Measurements from ENCODE around the gene MEGF9. TPM values are rescaled to one million over a fixed set of nuclear protein-coding genes. Genes with fewer than 3 reads are reported as not detected.
"Not testable (repeated sequence)": the region's sequence is repeated elsewhere in the genome, so short reads cannot be mapped to it uniquely, and the experiment has no call there.

The MEGF9 gene
- total RNA-seq (2014; rRNA removed; shearing (Covaris generic); ENCODE audit: low replicate concordance), result 21.6 and 28.4 TPM in 2 replicates

- peak; percentile 98 for DNase-seq (ENCODE audit: low read depth)
- in situ Hi-C loops (cut with HindIII; ENCODE audit: low pct_unique_long_range_greater_than_20kb, low sequenced_read_pairs), result no loop called here
Measured at GRCh38 chr9:120714088-120714845, at the start of gene MEGF9. Gene MEGF9, minus strand, starts transcription at chr9:120714470. Its CDS starts 112 bp downstream, at chr9:120714358.

- DNase-seq (ENCODE audit: low read depth), result no peak
- in situ Hi-C loops (cut with HindIII; ENCODE audit: low pct_unique_long_range_greater_than_20kb, low sequenced_read_pairs), result no loop called here
Measured at GRCh38 chr9:120761006-120761405, 46.7 kb upstream of the MEGF9 start.

GRCh38 chr9:120759755-120760400, 45.6 kb upstream of the MEGF9 start:
- no peak for DNase-seq (ENCODE audit: low read depth)
- in situ Hi-C loops (cut with HindIII; ENCODE audit: low pct_unique_long_range_greater_than_20kb, low sequenced_read_pairs), result no loop called here

- in situ Hi-C loops (cut with HindIII; ENCODE audit: low pct_unique_long_range_greater_than_20kb, low sequenced_read_pairs), result no loop called here
- DNase-seq (ENCODE audit: low read depth), result no peak
Measured at GRCh38 chr9:120758544-120758943, 44.3 kb upstream of the MEGF9 start.

- no peak for DNase-seq (ENCODE audit: low read depth)
- in situ Hi-C loops (cut with HindIII; ENCODE audit: low pct_unique_long_range_greater_than_20kb, low sequenced_read_pairs), result no loop called here
Measured at GRCh38 chr9:120757026-120757913, 43.0 kb upstream of the MEGF9 start.

GRCh38 chr9:120756531-120756930, 42.3 kb upstream of the MEGF9 start:
- no peak for DNase-seq (ENCODE audit: low read depth)
- in situ Hi-C loops (cut with HindIII; ENCODE audit: low pct_unique_long_range_greater_than_20kb, low sequenced_read_pairs), result no loop called here

GRCh38 chr9:120755810-120756434, 41.7 kb upstream of the MEGF9 start:
- in situ Hi-C loops (cut with HindIII; ENCODE audit: low pct_unique_long_range_greater_than_20kb, low sequenced_read_pairs), result no loop called here
- DNase-seq (ENCODE audit: low read depth), result peak; percentile 40

- in situ Hi-C loops (cut with HindIII; ENCODE audit: low pct_unique_long_range_greater_than_20kb, low sequenced_read_pairs), result no loop called here
- no peak for DNase-seq (ENCODE audit: low read depth)
Measured at GRCh38 chr9:120755044-120755443, 40.8 kb upstream of the MEGF9 start.

GRCh38 chr9:120750421-120750820, 36.2 kb upstream of the MEGF9 start:
- DNase-seq (ENCODE audit: low read depth), result no peak
- in situ Hi-C loops (cut with HindIII; ENCODE audit: low pct_unique_long_range_greater_than_20kb, low sequenced_read_pairs), result no loop called here

- DNase-seq (ENCODE audit: low read depth); in situ Hi-C loops (cut with HindIII; ENCODE audit: low pct_unique_long_range_greater_than_20kb, low sequenced_read_pairs): not testable (repeated sequence)
Measured at GRCh38 chr9:120746366-120746765, 32.1 kb upstream of the MEGF9 start.

GRCh38 chr9:120745278-120745677, 31.0 kb upstream of the MEGF9 start:
- in situ Hi-C loops (cut with HindIII; ENCODE audit: low pct_unique_long_range_greater_than_20kb, low sequenced_read_pairs), result no loop called here
- no peak for DNase-seq (ENCODE audit: low read depth)

- no peak for DNase-seq (ENCODE audit: low read depth)
- in situ Hi-C loops (cut with HindIII; ENCODE audit: low pct_unique_long_range_greater_than_20kb, low sequenced_read_pairs), result no loop called here
Measured at GRCh38 chr9:120742951-120743416, 28.7 kb upstream of the MEGF9 start.

GRCh38 chr9:120741701-120742100, 27.4 kb upstream of the MEGF9 start:
- no peak for DNase-seq (ENCODE audit: low read depth)
- in situ Hi-C loops (cut with HindIII; ENCODE audit: low pct_unique_long_range_greater_than_20kb, low sequenced_read_pairs), result no loop called here

- in situ Hi-C loops (cut with HindIII; ENCODE audit: low pct_unique_long_range_greater_than_20kb, low sequenced_read_pairs), result no loop called here
- no peak for DNase-seq (ENCODE audit: low read depth)
Measured at GRCh38 chr9:120741191-120741590, 26.9 kb upstream of the MEGF9 start.

- in situ Hi-C loops (cut with HindIII; ENCODE audit: low pct_unique_long_range_greater_than_20kb, low sequenced_read_pairs), result no loop called here
- no peak for DNase-seq (ENCODE audit: low read depth)
Measured at GRCh38 chr9:120740132-120740531, 25.9 kb upstream of the MEGF9 start.

- in situ Hi-C loops (cut with HindIII; ENCODE audit: low pct_unique_long_range_greater_than_20kb, low sequenced_read_pairs), result no loop called here
- DNase-seq (ENCODE audit: low read depth), result no peak
Measured at GRCh38 chr9:120737416-120738165, 23.3 kb upstream of the MEGF9 start.

GRCh38 chr9:120736881-120737280, 22.6 kb upstream of the MEGF9 start:
- DNase-seq (ENCODE audit: low read depth), result no peak
- in situ Hi-C loops (cut with HindIII; ENCODE audit: low pct_unique_long_range_greater_than_20kb, low sequenced_read_pairs), result no loop called here
